NCI-H1417 treated with DMSO at 0.1 percent for 48 hours (cell line): ENCODE results near the gene ESYT1.
"Not testable (repeated sequence)": the region's sequence is repeated elsewhere in the genome, so short reads cannot be mapped to it uniquely, and the experiment has no call there.

Experiments
- DNase-seq: peaks from one replicate; lab custom pipeline; 2025; lab: John Stamatoyannopoulos, UW

Gene ESYT1

DNA sequence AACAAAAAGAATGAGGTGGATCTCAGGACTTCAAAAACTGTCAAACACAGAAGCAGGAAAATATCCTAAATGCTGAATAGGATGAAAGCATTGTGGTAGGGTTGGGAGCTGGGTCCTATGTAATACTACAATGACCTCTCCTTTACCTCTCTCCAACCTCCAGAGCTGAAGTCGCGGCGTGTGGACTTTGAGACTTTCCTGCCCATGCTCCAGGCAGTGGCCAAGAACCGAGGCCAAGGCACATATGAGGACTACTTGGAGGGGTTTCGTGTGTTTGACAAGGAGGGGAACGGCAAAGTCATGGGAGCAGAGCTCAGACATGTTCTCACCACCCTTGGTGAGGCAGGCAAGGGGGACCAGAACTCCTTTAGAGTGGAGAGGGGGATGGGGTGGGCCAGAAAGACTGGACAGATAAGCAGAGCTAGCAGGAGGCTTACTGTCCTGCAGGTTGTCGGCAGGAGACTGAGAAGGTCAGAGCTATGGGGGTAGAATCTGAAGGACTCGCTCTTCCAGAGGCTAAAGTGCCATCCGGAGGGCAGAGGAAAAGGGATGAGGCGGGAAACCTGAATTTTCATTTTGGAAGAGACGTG is 27.3 kb downstream of the ESYT1 start:
- DNase-seq, result no peak

DNA sequence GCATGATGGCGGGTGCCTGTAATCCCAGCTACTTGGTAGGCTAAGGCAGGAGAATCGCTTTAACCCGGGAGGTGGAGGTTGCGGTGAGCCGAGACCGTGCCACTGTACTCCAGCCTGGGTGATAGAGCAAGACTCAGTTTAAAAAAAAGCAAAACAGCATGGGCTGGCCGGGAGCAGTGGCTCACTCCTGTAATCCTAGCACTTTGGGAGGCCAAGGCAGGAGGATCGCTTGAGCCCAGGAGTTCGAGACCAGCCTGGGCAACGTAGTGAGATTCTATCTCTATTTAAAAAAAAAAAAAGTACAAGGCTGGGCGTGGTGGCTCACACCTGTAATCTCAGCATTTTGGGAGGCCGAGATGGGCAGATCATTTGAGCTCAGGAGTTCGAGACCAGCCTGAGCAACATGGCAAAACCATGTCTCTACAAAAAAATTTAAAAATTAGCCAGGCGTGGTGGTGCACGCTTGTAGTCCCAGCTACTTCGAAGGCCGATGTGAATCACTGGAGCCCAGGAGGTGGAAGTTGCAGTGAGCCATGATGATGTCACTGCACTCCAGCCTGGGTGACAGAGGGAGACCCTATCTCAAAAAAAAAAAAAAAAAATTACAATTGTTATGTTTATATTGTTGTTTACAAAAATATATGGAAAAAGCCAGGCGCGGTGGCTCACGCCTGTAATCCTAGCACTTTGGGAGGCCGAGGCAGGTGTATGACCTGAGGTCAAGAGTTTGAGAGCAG is 28.6 kb downstream of the ESYT1 start:
- not testable (repeated sequence) for DNase-seq

DNA sequence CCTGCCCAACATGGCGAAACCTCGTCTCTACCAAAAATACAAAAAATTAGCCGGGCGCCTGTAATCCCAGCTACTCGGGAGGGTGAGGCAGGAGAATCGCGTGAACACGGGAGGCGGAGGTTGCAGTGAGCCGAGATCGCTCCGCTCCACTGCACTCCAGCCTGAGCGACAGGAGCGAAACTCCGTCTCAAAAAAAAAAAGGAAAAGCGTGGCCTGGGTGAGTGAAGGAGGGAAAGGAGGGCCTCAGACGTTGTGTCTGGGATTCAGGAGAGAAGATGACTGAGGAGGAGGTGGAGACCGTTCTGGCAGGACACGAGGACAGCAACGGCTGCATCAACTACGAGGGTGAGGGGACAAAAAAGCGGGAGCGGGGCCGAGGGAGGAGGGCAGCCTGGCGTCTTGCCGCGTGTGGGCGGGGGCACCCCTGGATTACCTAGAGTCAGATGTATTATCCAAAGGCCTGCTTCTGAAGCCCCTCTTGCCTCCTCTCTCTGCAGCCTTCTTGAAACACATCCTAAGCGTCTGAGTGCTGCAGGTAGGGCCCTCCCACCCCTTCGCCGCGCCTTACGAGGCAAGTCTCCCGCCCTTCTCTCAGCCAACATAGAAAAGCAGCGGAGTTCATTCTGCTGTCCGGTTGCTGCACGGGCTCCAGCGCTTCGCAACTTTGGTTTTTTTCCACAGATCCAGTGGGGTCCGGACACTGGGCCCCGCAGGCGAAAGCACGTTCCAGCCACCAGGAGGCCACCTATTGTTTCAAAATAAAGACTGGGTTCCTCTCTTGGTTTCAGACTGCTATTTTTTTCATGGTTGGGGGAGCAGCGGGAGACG is 29.3 kb downstream of the ESYT1 start:
- DNase-seq, result peak; percentile 90

DNA sequence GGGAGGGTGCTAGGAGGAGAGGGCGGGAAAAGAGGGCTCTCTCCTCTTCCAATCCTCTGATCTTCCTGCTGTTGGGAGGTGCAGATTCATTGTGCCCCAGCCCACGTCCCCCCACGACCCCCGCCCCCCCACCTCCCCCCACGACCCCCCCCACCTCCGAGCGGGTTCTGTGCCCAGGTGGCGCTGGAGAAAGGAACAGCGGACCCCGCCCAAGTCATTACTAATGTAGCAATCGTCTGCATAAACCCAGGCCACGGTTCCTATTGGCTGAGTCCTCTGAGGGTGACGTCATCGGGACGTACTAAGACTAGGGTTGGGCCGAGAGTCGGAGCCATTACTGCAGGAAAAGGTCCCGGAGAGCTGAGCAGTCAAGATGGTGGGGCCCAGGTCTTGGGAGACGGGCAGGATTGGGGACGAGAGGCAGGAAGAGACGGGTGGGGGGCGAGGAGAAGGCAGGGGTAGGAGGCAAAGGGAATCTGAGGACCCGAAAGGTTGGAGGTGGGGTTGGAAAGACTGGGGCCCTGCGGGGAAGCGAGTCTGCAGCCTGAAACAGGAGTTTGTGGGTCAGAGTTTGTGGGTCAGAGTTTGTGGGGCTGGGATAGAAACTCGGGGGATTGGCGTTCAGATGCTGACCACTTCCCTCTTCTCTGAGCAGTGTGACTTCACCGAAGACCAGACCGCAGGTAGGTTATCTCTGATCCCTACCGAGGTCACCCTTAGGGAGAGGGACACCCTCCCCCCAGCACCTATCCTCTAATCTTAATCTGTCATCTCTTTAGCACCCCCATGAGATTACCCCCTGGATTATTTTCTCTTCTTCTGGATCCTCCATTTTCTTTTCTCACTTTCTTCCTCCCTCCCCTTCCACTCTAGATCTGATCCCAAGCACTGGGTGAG is 30.2 kb downstream of the ESYT1 start, which contains the start of gene MYL6:
TSS of gene MYL6 (plus strand) at position 331 of the 897 bp plus-strand sequence. CDS start at position 374, 43 bp downstream.
- peak; percentile 94 for DNase-seq

DNA sequence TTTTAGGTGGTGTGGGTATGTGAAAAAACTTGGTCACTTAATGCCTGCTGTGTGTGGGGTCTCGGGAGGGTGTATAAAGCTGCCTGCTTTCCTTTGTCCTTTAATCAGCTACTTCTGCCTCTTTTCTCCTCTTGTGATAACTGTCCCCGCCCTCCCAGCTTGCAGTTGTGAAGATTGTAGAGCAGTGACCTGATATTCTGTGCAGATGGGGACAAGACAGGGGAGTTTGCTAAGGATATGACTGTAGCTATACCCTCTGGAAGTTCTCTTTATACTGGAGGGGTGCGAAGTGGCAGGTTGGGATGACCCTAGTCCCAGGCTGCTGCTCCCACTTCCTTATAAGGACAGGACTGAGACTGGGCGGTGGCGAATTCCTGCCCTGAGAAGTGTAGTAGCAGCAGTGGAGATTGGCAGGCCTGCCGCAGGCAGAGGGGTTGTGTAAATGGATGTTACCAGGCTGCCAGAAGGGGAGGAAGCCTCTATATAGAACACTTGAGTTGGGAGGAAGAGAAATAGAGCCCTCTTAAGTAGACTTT is 30.9 kb downstream of the ESYT1 start:
- no peak for DNase-seq

DNA sequence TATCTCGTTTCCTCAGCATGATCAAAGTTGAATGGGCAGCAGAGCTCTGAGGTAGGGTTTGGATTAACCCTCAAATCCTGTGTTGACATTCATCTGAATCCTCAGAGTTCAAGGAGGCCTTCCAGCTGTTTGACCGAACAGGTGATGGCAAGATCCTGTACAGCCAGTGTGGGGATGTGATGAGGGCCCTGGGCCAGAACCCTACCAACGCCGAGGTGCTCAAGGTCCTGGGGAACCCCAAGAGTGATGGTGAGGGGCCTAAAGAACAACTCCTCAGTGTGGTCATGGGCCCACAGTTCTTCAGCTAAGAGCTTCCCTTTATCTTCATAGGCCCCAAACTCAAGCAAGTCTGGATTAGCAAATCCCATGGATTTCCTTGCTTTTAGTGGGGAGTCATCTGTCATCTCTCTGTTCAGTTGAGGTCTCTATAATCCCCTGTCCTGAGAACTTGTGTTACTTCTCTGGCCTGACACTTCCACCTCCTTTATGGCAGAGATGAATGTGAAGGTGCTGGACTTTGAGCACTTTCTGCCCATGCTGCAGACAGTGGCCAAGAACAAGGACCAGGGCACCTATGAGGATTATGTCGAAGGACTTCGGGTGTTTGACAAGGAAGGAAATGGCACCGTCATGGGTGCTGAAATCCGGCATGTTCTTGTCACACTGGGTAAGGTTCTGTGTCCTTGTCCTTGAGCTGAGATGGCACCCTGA is 31.6 kb downstream of the ESYT1 start:
- no peak for DNase-seq

DNA sequence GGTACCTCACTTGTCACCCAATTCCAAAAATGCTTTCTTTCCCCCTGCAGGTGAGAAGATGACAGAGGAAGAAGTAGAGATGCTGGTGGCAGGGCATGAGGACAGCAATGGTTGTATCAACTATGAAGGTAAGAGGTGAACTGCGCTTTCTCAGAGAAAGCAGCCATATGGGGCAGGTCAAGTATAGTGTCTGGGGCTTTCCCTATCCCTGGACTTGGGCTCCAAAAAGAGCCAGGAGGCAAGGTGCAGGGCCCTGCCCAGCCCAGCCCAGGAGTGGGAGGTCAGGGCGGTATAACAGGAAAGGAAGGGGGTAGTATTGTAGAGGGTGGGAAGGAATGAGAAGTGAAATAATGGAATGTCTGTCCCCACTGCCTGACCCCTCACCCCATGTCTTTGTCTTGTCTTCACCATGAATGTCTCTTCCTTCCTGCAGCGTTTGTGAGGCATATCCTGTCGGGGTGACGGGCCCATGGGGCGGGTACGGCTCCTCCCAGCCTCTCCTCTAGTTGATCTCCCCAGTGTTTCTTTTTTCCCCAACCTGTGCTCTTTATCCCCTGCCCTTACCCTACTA is 32.2 kb downstream of the ESYT1 start:
- DNase-seq, result no peak

DNA sequence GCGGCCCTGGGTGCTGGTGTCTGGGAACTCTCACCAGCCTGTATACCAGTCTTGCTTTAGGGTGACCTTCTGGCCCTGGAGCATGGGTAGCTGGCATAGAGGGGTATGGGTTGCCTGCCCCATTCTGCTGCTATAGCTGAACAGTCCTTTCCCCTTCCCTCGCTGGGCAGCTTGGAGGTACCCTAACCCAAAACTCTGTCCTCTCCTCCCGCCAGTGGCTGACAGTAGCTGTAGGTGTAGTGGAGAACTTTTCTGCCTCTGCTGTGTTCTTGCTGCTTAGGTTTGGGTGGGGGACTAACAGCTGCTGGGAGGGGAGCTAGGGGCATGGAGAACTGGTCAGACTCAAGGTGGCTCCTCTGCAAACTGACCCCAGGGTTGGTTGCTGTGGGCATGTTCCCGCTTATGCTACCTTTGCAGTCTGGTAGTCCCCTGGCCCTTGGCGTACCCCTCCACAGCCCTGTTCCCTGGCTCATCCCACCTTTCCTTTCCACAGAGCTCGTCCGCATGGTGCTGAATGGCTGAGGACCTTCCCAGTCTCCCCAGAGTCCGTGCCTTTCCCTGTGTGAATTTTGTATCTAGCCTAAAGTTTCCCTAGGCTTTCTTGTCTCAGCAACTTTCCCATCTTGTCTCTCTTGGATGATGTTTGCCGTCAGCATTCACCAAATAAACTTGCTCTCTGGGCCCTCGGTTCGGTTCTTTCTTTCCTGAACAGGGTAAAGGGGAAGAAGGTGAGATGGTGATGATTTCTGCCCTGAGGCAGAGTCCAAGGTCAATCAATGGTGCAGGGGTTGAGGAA is 33.0 kb downstream of the ESYT1 start:
- DNase-seq, result no peak

DNA sequence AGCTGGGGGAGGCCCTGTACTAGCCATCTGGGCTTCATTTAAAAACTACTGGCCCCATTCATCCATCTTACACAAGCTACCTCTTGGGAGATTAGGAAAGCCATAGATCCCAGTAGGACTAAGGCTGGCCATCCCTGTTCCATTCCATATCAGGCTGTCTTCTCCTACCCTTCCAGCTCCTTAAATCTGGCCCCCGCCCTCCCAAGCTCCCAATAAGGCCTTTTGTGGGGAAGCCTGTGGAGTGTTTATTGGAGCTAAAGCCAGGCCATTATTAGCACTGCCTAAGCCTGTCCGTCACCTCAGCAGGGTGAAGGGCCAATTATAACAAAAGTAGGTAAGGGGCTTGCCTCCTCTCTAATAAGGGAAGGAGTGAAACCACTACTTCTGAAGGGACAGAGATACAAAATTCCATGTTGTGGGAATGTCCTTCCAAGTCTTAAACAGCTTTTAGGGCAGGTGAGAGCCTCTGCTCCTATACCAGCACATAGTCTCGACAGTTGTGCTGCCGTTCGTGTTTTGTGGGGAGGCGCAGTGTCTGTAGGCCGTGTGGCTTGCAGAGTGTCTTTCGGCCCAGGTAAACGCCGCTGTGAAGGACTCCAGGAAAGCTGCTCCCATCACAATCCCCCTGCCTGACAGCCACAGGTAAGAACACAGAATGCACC is 33.8 kb downstream of the ESYT1 start:
- no peak for DNase-seq

DNA sequence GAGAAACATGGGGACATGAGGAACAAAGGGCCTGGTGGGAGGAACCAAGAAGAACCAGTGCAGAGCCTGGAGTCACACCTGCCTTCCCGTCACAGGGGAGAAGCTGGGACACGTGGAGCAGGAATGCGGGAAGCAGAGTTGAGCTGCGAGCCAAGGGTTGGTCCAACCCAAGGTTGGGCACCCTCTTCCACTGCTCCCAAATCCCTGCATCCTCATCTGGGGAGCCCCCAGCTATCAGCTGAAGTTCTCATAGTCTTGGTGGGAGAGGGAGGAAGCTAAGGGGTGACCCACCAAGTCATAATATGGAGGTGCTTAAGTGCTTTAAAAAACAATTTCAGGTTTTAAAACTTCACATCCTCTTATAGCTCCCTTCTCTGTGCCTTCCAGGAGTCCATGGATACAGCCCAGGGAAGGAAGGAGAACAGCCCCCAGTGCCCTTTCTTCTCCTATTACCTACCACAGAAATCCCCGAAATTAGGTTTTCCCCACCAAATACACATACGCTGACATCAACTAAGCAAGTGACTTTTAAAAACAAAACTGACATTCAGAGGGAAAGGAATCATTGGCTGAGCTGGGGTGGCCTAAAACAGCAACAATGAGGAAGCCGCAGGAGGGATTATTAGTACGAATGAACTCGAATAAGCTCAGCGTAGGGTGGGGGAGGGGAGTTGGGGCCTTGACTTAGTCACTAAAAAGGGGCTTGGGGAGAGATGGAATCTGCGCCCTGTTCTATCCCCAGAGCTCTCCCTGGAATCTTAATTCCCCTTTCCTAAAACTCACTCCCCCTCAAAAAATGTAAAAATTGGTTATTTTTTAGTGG is 34.6 kb downstream of the ESYT1 start:
- DNase-seq, result no peak

DNA sequence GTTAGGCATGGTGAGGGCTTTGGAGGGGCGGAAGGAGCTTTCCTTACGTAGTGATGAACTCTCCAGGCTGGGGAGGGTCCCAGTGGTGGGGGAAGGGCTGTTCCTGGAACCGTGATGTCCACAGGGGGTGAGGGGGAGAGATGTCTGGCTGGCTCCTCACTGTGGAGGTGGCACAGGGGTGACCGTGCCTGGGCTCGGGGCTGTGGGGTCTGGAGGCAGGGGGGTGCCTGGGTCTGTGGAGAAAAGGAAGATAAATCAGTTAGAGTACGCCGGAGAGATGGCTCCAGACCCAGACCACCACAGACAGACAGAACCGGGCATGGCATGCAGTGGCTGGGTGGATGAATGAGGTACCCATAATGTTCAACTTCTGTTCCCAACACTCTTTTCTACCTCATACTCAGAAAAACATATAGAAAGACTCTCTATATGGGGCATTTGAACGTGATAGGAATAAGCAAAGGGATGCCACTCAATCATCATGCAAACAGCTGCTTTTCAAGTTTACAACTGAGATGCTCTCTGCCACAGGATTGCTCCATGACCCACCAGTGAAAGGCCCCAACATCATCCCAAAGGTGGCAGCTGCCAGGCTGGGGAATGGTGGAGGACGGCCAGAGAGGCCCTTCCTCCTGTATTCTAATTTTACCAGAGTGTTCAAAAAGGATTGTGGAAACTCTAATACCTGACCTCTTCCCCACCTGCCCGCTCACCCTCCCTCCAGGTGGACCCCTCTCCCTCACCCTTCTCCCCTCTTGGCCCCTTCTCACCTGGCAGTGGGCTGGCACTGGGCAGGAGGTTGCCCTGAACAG is 35.7 kb downstream of the ESYT1 start:
- no peak for DNase-seq

DNA sequence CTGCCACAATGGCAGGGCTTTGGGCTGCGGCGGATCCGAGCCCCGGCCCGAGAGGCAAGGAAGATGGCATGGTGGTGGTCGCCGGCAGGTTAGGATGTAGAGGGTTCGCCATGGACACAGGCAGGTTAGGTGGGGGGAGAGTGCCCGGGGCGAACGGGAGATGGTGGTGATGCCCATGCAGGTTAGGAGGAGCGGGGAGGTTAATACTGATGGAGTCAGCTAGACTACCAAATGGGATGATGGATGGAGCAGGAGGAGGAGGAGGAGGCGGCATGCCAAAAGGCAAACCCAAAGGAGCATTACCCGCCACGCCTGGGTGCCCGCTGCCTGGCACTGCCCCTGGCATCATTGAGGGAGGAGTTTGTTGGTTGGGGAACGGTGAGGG is 36.3 kb downstream of the ESYT1 start:
- DNase-seq, result no peak

DNA sequence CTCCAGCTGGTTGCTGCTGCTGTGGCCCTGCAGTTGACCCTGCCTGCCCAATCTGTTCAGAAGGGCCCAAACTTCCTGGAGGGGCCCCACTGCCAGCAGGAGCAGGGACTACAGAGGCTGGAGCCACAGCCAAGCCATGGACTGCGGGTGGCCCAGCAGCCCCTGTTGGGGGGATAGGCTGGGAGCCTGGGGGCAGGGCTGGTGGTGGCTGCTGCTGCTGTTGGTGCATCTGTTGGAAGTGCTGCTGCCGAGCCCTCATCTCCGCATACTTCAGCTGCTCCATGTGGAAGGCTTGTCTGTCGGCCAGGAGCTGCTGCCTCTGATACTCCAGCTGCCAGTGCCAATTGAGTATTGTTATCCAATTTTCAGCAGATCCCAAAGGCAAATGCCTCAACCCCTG is 37.3 kb downstream of the ESYT1 start:
- no peak for DNase-seq

DNA sequence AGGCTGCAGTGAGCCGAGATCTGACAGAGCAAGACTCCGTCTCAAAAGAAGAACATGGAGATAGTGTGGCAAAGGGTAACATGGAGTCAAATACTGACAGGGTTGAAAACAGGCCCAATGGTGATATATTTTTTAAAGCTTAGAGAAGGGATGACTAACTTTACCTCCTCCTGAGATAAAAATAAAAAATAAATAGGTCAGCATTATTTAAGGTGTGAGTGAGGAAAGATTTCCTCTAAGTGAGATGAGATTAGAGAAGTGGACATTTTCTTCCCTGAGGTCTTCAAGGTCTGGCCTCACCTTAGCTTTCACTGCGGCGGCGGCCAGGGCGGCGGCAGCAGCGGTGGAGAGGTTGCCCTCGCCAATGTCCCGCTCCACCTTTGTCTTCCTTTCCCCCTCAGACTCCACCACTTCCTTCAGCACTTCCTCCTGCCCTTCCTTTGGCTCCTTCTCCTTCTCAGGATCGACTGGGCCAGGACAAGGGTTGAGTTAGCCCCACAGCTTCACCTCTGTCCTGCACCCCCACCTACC is 41.2 kb downstream of the ESYT1 start:
- no peak for DNase-seq

DNA sequence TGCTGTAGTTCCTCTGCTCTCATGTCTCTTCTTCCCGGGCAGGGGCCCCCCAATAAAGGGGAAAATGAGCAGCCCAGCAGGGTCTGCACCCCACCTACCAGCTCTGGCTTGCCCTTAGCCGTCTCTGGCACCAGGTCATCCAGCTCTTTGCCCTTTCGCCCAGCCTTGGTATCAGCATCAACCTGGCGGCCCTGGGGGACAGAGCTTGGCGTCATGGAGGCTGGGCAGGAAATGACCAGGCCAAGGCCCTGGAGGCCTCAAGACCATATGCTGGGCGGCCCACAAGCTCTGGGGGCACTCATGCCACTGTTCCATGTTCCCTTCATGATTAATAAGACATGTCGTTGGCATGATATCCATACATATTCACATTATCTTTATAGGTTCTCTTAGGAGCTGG is 44.8 kb downstream of the ESYT1 start:
- DNase-seq, result no peak

DNA sequence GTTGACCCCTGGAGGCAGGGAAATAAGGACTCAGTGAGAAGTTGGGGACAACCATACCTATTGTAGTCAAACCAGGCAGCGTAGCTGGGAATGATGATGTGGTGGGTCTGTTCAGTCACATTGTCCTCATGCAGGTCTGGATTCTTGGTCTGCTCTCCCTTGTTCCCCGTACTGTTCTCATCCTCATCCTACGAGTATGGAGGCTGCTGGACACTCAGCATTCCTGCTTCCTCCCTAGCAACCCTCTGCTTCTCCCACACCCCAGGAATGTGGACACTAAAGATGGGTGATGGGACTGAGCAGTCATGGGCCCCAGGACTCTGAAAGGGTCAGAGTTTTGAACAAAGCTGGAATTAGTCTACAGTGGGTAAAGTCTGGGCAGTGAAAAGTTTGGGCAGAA is 50.3 kb downstream of the ESYT1 start:
- no peak for DNase-seq

DNA sequence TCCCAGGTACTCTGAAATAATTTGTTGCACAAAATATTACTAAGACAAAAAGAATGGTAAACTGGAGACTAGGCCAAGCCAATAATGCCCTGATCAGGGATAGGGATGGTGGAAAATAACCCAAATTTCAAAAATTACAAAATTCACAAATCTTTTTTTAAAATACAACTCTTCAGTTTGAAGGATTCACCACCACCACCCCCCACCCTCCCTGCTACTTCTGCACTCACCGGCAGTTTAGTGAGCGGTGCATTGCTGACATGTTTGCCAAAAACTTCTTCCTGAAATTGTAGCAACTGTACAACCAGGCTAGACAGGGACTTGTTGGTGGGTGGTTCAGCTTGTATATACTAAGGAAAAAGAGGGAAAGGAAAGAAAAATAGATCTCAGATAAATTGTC is 58.9 kb downstream of the ESYT1 start:
- DNase-seq, result no peak
